K562 (cell line): ENCODE measurements around the gene EGLN3. TPM values are rescaled to one million over a fixed set of nuclear protein-coding genes. Genes with fewer than 3 reads are reported as not detected.

Experiments
- ATF1 ChIP-seq, 2 experiments: fragments of 450-650 bp in 1 of 2; IDR thresholded peaks; 2 replicates each; pipeline ENCODE4 v1.6.1; 2016; ENCODE audit warnings: missing compliant biosample characterization in 1 of 2, missing genetic modification characterization in 1 of 2
- BRCA1 ChIP-seq, 2 experiments: fragments of 450-650 bp in 1 of 2; sonication (generic) in 1 of 2; formaldehyde crosslinking in 1 of 2; IDR thresholded peaks; 2 replicates each; pipeline versions ENCODE4 v1.5.0 to v1.6.1; 2017 to 2020; ENCODE audit warnings: mild to moderate bottlenecking in 1 of 2, missing genetic modification reagents in 1 of 2
- CXXC5 ChIP-seq: fragments of 250-450 bp; sonication (Bioruptor Pico); IDR thresholded peaks from 2 replicates; pipeline ENCODE4 v1.8.0; 2022; ENCODE audit warnings: inconsistent platforms, mild to moderate bottlenecking, moderate library complexity
- ELK3 ChIP-seq: fragments of 450-650 bp; formaldehyde crosslinking; IDR thresholded peaks from 2 replicates; pipeline ENCODE4 v1.4.0; 2020; ENCODE audit warnings: mild to moderate bottlenecking
- EP400 ChIP-seq: fragments of 450-650 bp; IDR thresholded peaks from 2 replicates; pipeline ENCODE4 v1.6.1; 2017; ENCODE audit warnings: antibody characterized with exemption, mild to moderate bottlenecking, moderate library complexity
- HNRNPLL ChIP-seq: fragments of 200-400 bp; formaldehyde crosslinking; IDR thresholded peaks from 2 replicates; pipeline ENCODE4 v1.6.1; 2017; ENCODE audit warnings: low read length, low read depth, mild to moderate bottlenecking; ENCODE audit not compliant: poor library complexity, severe bottlenecking
- JUND ChIP-seq, 2 experiments: IDR thresholded peaks; 2 replicates in 1 of 2; 3 replicates in 1 of 2; pipeline ENCODE4 v1.6.1; 2011; ENCODE audit warnings: borderline replicate concordance in 2 of 2, low read depth in 2 of 2, low read length in 2 of 2, improper control_type of control experiment in 1 of 2, missing biosample characterization in 1 of 2, missing genetic modification characterization in 1 of 2, missing genetic modification reagents in 1 of 2
- MNT ChIP-seq, 2 experiments: fragments of 450-650 bp; conservative IDR thresholded peaks; 2 replicates each; pipeline ENCODE4 v1.6.1; 2017; ENCODE audit warnings: mild to moderate bottlenecking in 2 of 2, moderate library complexity in 2 of 2
- RCOR1 ChIP-seq, 2 experiments: IDR thresholded peaks; 2 replicates each; pipeline ENCODE4 v1.6.1; 2012; ENCODE audit warnings: low read depth in 2 of 2, low read length in 2 of 2, borderline replicate concordance in 1 of 2, improper control_type of control experiment in 1 of 2
- RFX7 ChIP-seq: fragments of 250-450 bp; sonication (Bioruptor Pico); IDR thresholded peaks from 2 replicates; pipeline ENCODE4 v1.5.1; 2021; ENCODE audit warnings: mild to moderate bottlenecking
- SMC3 ChIP-seq: conservative IDR thresholded peaks from 2 replicates; pipeline ENCODE4 v1.6.1; 2011; ENCODE audit warnings: low read depth, low read length, improper control_type of control experiment; ENCODE audit not compliant: insufficient read depth
- TAF9B ChIP-seq: fragments of 450-650 bp; IDR thresholded peaks from 2 replicates; pipeline ENCODE4 v1.6.1; 2018; ENCODE audit warnings: mild to moderate bottlenecking; ENCODE audit not compliant: partially characterized antibody
- TARDBP ChIP-seq: fragments of 450-650 bp; IDR thresholded peaks from 2 replicates; pipeline ENCODE4 v1.6.1; 2016
- YBX1 ChIP-seq: fragments of 450-650 bp; IDR thresholded peaks from 2 replicates; pipeline ENCODE4 v1.7.1; 2016; ENCODE audit warnings: mild to moderate bottlenecking
- ZNF551 ChIP-seq: fragments of 250-450 bp; sonication (Bioruptor Pico); IDR thresholded peaks from 2 replicates; pipeline ENCODE4 v1.5.0; 2021; ENCODE audit warnings: mild to moderate bottlenecking, moderate library complexity
- polyA plus RNA-seq, 8 experiments: library from polyadenylated mRNA; depleted of rRNA in 4 of 8; stranded (reverse) in 5 of 8; unstranded in 3 of 8; fragments of >200 nt; fragmentation: Nextera tagmentation in 2 of 8; fragmentation: Illumina TruSeq in 1 of 8; extraction: Ambion mirVana in 2 of 8; extraction: Trizol in 1 of 8; gene quantifications; 2 replicates each; pipeline versions ENCODE4 v1.2.1 to v1.2.3, GENCODE V29; 2011 to 2014; ENCODE audit warnings: inconsistent platforms in 1 of 8, missing spikeins in 1 of 8
- total RNA-seq, 7 experiments: library from RNA; depleted of rRNA in 6 of 7; stranded (reverse); fragments of >200 nt in 6 of 7; fragmentation: Illumina TruSeq in 2 of 7; extraction: Trizol in 2 of 7; gene quantifications; 2 replicates each; pipeline versions ENCODE4 v1.2.1 to v1.2.3, GENCODE V29; 2011 to 2021; ENCODE audit warnings: low replicate concordance in 1 of 7
- TF ChIP-seq, protein P1 (sequence below), 2 experiments: fragments of 450-650 bp; IDR thresholded peaks; 2 replicates each; pipeline ENCODE4 v1.6.1; 2018; ENCODE audit warnings: mild to moderate bottlenecking in 2 of 2, low read depth in 1 of 2; ENCODE audit not compliant: partially characterized antibody in 2 of 2

The EGLN3 gene
- total and polyA plus RNA-seq, 9 of the 15 experiments (the other 6 are each of a cell fraction or from before 2014, with no cell fraction given) = 2.5 to 87.6 (median 5.8) TPM

DNA sequence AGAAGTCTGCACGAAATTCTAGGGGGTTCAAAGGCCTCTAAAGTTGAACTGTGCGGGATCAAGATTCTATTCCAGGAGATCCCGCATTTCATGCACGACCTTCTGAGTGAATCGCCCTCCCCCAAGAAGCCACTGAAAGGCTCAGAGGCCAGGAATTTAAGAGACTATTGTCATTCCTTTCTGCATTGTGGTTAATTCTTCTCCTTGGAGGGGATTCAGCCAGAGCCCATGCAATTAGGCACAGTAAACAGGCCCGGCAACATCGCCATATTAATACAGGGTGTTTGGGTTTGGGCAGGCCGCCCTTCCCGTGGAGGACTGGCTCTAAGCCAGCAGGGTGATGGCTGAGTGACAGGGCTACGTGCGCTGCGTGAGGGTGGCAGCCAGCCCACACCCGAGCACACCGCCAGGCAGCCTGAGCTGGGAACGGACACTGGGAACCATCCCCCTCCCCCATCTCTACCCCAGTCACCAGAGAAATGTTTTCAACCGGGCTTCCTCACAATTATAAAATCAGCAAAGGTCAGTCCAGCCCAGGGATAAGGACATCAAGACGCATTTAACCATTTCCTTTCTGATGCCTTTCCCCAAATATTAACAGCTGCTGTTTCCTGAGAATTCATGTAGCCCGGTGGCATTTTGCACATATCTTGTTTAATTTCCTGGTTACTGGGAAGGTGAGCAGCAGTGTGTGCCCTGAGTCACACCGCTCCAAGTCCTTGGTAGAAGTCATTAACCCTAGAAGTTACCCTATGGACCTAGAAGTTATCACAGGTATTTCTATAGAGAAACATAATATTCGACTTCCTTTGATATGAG is 12.5 kb downstream of the EGLN3 start (continued):
- TF ChIP-seq, protein P1, sequence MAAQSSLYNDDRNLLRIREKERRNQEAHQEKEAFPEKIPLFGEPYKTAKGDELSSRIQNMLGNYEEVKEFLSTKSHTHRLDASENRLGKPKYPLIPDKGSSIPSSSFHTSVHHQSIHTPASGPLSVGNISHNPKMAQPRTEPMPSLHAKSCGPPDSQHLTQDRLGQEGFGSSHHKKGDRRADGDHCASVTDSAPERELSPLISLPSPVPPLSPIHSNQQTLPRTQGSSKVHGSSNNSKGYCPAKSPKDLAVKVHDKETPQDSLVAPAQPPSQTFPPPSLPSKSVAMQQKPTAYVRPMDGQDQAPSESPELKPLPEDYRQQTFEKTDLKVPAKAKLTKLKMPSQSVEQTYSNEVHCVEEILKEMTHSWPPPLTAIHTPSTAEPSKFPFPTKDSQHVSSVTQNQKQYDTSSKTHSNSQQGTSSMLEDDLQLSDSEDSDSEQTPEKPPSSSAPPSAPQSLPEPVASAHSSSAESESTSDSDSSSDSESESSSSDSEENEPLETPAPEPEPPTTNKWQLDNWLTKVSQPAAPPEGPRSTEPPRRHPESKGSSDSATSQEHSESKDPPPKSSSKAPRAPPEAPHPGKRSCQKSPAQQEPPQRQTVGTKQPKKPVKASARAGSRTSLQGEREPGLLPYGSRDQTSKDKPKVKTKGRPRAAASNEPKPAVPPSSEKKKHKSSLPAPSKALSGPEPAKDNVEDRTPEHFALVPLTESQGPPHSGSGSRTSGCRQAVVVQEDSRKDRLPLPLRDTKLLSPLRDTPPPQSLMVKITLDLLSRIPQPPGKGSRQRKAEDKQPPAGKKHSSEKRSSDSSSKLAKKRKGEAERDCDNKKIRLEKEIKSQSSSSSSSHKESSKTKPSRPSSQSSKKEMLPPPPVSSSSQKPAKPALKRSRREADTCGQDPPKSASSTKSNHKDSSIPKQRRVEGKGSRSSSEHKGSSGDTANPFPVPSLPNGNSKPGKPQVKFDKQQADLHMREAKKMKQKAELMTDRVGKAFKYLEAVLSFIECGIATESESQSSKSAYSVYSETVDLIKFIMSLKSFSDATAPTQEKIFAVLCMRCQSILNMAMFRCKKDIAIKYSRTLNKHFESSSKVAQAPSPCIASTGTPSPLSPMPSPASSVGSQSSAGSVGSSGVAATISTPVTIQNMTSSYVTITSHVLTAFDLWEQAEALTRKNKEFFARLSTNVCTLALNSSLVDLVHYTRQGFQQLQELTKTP (IDR thresholded peaks at IDR 0.05; ENCODE audit: low read depth in 1 of 2, partially characterized antibody in 2 of 2) = peak in 1 of 2 experiments; percentile 96
- peak; percentile 92 for TF ChIP-seq CXXC5 (CRISPR knock-in tag)
- TF ChIP-seq TARDBP = no peak
- no peak for TF ChIP-seq ELK3 (CRISPR knock-in tag)
- TF ChIP-seq MNT (conservative IDR thresholded peaks at IDR 0.05) = peak in 1 of 2 experiments; percentile 57; a peak in 2 of 4 replicates
- TF ChIP-seq YBX1 = no peak
- TF ChIP-seq EP400 = peak; percentile 48
- no peak for TF ChIP-seq ATF1 (CRISPR knock-in tag; IDR thresholded peaks at IDR 0.05)
- peak; percentile 47 for TF ChIP-seq ATF1 (tag; IDR thresholded peaks at IDR 0.05)
- no peak for TF ChIP-seq SMC3
- no peak for TF ChIP-seq RFX7
- TF ChIP-seq RCOR1 (IDR thresholded peaks at IDR 0.05; ENCODE audit: borderline replicate concordance in 1 of 2, low read depth in 2 of 2, low read length in 2 of 2) = 0 out of 4 replicates have a peak, but pooled peaks of 1 of the 2 experiments have one; percentile 14
- TF ChIP-seq ZNF551 (CRISPR knock-in tag) = no peak
- no peak for TF ChIP-seq JUND (IDR thresholded peaks at IDR 0.05; ENCODE audit: borderline replicate concordance, low read depth, low read length)
- TF ChIP-seq JUND (tag; IDR thresholded peaks at IDR 0.05; ENCODE audit: borderline replicate concordance, low read depth, low read length) = peak; percentile 43; the same call in 1 of the 3 replicates
- peak; percentile 28 for TF ChIP-seq TAF9B
- no peak for TF ChIP-seq HNRNPLL
- no peak for TF ChIP-seq BRCA1 (IDR thresholded peaks at IDR 0.05)
- TF ChIP-seq BRCA1 (CRISPR knock-in tag; IDR thresholded peaks at IDR 0.05) = no peak
